Mammary epithelial cell (primary cell): ENCODE measurements around the gene SEPTIN11.

Experiments used
- EZH2 ChIP-seq: IDR thresholded peaks from 2 replicates; pipeline ENCODE4 v1.6.1; 2012; ENCODE audit warnings: low read length, inconsistent platforms, borderline replicate concordance
- TF ChIP-seq, protein P1 (sequence below), 2 donors: IDR thresholded peaks in 1 of 2; conservative IDR thresholded peaks in 1 of 2; 2 replicates each; pipeline ENCODE4 v1.5.1; 2011 to 2012; ENCODE audit warnings: inconsistent platforms in 2 of 2, low read length in 2 of 2, mild to moderate bottlenecking in 2 of 2, control low read depth in 1 of 2, low read depth in 1 of 2; ENCODE audit not compliant: insufficient read depth in 1 of 2; ENCODE audit errors: extremely low read depth in 1 of 2

DNA sequence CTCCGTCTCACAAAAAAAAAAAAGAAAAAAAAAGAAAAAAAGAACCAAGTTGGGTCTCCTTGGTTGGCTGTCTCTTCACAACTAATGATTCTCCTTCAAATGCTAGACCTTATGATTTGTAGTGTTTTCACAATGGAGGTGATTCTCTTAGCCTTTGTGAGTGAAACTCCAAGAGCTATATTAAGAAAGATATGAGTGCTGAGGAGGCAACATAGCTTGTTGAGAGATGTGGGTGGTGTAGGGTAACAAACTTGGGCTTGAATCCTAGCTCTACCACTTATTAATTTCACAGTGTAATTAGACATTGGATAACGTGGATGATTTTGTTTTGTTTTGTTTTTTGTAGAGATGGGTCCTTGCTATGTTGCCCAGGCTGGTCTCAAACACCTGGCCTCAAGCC lies 10.4 kb upstream of the SEPTIN11 start:
- TF ChIP-seq, protein P1, sequence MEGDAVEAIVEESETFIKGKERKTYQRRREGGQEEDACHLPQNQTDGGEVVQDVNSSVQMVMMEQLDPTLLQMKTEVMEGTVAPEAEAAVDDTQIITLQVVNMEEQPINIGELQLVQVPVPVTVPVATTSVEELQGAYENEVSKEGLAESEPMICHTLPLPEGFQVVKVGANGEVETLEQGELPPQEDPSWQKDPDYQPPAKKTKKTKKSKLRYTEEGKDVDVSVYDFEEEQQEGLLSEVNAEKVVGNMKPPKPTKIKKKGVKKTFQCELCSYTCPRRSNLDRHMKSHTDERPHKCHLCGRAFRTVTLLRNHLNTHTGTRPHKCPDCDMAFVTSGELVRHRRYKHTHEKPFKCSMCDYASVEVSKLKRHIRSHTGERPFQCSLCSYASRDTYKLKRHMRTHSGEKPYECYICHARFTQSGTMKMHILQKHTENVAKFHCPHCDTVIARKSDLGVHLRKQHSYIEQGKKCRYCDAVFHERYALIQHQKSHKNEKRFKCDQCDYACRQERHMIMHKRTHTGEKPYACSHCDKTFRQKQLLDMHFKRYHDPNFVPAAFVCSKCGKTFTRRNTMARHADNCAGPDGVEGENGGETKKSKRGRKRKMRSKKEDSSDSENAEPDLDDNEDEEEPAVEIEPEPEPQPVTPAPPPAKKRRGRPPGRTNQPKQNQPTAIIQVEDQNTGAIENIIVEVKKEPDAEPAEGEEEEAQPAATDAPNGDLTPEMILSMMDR (conservative IDR thresholded peaks at IDR 0.05 in 1 of 2, IDR thresholded peaks at IDR 0.05 in 1 of 2; ENCODE audit: extremely low read depth in 1 of 2, insufficient read depth in 1 of 2, low read depth in 1 of 2, low read length in 2 of 2): no peak
- no peak for TF ChIP-seq EZH2
